ENCODE data around the gene GLRB.
A peak's percentile ranks its signal among the peaks of the same experiment; 100 is the strongest.
"Not testable (repeated sequence)": the region's sequence is repeated elsewhere in the genome, so short reads cannot be mapped to it uniquely, and the experiment has no call there.

Gene GLRB

GRCh38 chr4:157050561-157050960 lies 25.4 kb upstream of the GLRB start:
- TF ChIP-seq, protein P1, sequence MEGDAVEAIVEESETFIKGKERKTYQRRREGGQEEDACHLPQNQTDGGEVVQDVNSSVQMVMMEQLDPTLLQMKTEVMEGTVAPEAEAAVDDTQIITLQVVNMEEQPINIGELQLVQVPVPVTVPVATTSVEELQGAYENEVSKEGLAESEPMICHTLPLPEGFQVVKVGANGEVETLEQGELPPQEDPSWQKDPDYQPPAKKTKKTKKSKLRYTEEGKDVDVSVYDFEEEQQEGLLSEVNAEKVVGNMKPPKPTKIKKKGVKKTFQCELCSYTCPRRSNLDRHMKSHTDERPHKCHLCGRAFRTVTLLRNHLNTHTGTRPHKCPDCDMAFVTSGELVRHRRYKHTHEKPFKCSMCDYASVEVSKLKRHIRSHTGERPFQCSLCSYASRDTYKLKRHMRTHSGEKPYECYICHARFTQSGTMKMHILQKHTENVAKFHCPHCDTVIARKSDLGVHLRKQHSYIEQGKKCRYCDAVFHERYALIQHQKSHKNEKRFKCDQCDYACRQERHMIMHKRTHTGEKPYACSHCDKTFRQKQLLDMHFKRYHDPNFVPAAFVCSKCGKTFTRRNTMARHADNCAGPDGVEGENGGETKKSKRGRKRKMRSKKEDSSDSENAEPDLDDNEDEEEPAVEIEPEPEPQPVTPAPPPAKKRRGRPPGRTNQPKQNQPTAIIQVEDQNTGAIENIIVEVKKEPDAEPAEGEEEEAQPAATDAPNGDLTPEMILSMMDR (IDR thresholded peaks at IDR 0.05; ENCODE audit: low read depth, low read length, missing control alignments), result no peak
- H3K4me3 ChIP-seq (replicated peaks; ENCODE audit: low read depth, low read length), result no peak overlapping the region
- DNase-seq (ENCODE audit: extremely low read depth, low read depth), result no peak

- no peak overlapping the region for H3K4me3 ChIP-seq (replicated peaks; ENCODE audit: low read depth, low read length)
- DNase-seq (ENCODE audit: extremely low read depth, low read depth), result no peak
- TF ChIP-seq, protein P1 (IDR thresholded peaks at IDR 0.05; ENCODE audit: low read depth, low read length, missing control alignments), result no peak
Measured at GRCh38 chr4:157052429-157053040, 23.4 kb upstream of the GLRB start.

DNA sequence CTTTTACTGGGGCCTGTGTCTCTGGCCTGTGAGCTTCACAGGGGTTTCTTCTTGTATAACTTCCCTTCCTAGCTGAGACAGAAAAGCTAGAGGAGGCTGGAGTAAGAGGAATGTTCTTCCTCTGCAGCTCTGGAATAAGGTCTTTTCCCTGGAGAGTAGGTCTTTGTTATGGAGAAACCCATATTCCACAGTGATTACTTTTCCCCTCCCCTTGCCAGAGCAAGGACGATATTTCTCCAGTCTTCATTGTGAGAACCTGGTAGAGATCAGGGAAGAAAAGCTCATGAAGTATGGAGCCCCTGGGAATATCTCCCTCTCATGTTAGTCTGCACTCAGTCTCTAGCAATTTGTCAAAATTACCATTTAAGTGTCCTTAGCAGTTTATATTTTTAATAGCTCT lies 18.7 kb upstream of the GLRB start:
- no peak overlapping the region for H3K4me3 ChIP-seq (replicated peaks; ENCODE audit: low read depth, low read length)
- no peak for DNase-seq (ENCODE audit: extremely low read depth, low read depth)
- TF ChIP-seq, protein P1 (IDR thresholded peaks at IDR 0.05; ENCODE audit: low read depth, low read length, missing control alignments), result no peak

DNA sequence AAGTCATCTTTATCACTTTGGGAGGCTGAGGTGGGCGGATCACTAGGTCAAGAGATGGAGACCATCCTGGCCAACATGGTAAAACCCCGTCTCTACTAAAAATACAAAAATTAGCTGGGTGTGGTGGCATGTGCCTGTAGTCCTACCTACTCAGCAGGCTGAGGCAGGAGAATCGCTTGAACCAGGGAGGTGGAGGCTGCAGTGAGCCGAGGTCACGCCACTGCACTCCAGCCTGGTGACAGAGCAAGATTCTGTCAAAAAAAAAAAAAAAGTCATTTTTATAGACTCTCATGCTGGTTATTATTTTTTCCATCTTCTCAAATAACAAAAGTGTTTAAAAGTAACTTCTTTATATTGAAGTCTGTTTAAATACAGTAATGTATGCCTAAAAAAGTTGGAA lies 17.1 kb upstream of the GLRB start:
- not testable (repeated sequence) for H3K4me3 ChIP-seq (replicated peaks; ENCODE audit: low read depth, low read length); DNase-seq (ENCODE audit: extremely low read depth, low read depth)

DNA sequence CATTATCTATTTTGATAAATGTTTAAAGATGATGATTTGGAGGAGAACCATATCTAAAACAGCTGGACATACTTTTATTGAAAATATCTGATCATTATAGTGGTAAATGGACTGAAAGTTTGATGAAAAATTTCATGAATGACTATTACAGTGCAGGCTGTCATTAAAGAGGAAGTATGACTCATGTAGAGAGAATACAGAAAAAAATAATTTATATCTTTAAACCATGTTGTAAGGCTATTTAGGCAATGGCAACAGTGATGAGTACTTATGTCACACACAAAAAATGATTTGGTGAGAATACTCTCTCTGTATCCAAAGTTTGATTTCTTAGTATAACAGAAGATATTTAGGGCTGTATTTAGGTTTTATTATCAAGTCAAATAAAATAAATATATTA lies 3.9 kb upstream of the GLRB start:
- DNase-seq (ENCODE audit: extremely low read depth, low read depth), result no peak
- TF ChIP-seq, protein P1 (IDR thresholded peaks at IDR 0.05; ENCODE audit: low read depth, low read length, missing control alignments), result no peak
- no peak overlapping the region for H3K4me3 ChIP-seq (replicated peaks; ENCODE audit: low read depth, low read length)

GRCh38 chr4:157075401-157075800 lies 549 bp upstream of the GLRB start:
- H3K4me3 ChIP-seq (replicated peaks; ENCODE audit: low read depth, low read length), result peak overlapping the region; percentile 68
- TF ChIP-seq, protein P1 (IDR thresholded peaks at IDR 0.05; ENCODE audit: low read depth, low read length, missing control alignments), result no peak
- no peak for DNase-seq (ENCODE audit: extremely low read depth, low read depth)

- no peak for DNase-seq (ENCODE audit: extremely low read depth, low read depth)
- peak overlapping the region; percentile 68 for H3K4me3 ChIP-seq (replicated peaks; ENCODE audit: low read depth, low read length)
Measured at GRCh38 chr4:157076578-157076947, 613 bp downstream of the GLRB start.

More at GRCh38 chr4:157076578-157076947, 613 bp downstream of the GLRB start:
- TF ChIP-seq, protein P1 (IDR thresholded peaks at IDR 0.05; ENCODE audit: low read depth, low read length, missing control alignments), result no peak
